GM21515 (cell line): Measurements from ENCODE around the gene METTL27.
"Not testable (repeated sequence)": the region's sequence is repeated elsewhere in the genome, so short reads cannot be mapped to it uniquely, and the experiment has no call there.

Experiments
- ATAC-seq: cut with Tn5 transposase; IDR thresholded peaks from one replicate; pipeline ENCODE4 v1.9.1; 2021; ENCODE audit not compliant: unreplicated experiment

Gene METTL27

GRCh38 chr7:73839743-73840714, 2.3 kb downstream of the METTL27 start:
- no peak for ATAC-seq

DNA sequence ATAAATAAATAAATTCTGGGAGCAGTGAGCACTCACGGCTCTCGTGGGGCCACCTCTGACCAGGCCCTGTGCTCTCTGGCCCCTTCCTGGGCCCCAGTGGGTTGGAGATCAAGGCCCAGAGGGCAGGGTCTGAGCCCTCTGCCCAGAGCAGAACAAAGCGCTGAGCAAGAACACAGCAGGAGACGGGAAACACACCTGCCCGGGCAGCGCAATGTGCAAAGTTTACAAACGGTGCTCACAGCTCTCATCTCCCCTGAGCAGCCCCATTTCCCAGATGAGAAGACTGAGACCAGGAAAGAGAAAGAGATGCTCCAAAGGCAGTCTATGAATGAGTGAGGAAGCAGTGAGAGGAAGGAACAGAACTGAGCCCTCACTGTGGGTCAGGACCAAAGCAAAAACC, 3.0 kb downstream of the METTL27 start:
- no peak for ATAC-seq

- ATAC-seq = no peak
These were observed 3.7 kb downstream of the METTL27 start for GRCh38 chr7:73838642-73839041.

DNA sequence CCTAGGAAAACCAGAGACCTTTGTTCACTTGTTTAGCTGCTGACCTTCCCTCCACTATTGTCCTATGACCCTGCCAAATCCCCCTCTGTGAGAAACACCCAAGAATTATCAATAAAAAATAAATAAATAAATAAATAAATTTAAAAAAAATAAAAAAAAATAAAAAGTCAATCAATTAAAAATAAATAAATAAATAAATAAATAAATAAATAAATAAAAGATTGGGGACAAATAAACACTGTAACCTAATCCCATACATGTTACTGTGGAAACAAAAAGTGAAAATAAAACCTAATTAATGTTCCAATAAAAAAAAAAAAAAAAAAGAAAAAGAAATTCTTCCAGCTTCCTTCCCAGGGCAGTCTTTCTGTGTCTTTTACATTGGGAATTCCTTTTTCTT, 5.1 kb downstream of the METTL27 start:
- not testable (repeated sequence) for ATAC-seq

- no peak for ATAC-seq
These were observed 7.6 kb downstream of the METTL27 start for GRCh38 chr7:73834626-73835191.

GRCh38 chr7:73833251-73833919, 8.9 kb downstream of the METTL27 start:
- ATAC-seq = no peak

DNA sequence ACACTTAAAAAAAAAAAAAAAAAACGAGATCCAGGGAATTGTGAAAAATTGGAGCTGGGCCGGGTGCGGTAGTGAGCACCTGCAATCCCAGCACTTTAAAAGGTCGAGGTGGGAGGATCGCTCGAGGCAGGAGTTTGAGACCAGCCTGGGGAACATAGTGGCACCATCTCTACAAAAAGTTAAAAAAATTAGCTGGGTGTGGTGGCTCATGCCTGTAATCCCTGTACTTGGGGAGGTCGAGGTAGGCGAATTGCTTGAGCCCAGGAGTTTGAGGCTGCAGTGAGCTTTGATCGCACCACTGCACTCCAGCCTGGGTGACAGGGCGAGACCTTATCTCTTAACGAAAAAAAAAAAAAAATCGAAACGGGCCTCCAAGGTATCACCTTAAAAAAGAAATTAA, 9.5 kb downstream of the METTL27 start:
- ATAC-seq = no peak

- ATAC-seq = no peak
These were observed 10.3 kb downstream of the METTL27 start for GRCh38 chr7:73831834-73832651.

- no peak for ATAC-seq
These were observed 10.8 kb downstream of the METTL27 start for GRCh38 chr7:73831584-73831833.

- ATAC-seq = no peak
These were observed 11.4 kb downstream of the METTL27 start, which contains the start of gene CLDN4 for GRCh38 chr7:73830681-73831583. Gene CLDN4, plus strand, starts transcription at chr7:73830996. Its CDS starts 206 bp downstream, at chr7:73831202.

GRCh38 chr7:73829921-73830680, 12.2 kb downstream of the METTL27 start:
- ATAC-seq = no peak

- no peak for ATAC-seq
These were observed 12.8 kb downstream of the METTL27 start for GRCh38 chr7:73829505-73829904.

- no peak for ATAC-seq
These were observed 13.3 kb downstream of the METTL27 start for GRCh38 chr7:73828972-73829371.

GRCh38 chr7:73828107-73828803, 14.1 kb downstream of the METTL27 start:
- ATAC-seq = no peak

DNA sequence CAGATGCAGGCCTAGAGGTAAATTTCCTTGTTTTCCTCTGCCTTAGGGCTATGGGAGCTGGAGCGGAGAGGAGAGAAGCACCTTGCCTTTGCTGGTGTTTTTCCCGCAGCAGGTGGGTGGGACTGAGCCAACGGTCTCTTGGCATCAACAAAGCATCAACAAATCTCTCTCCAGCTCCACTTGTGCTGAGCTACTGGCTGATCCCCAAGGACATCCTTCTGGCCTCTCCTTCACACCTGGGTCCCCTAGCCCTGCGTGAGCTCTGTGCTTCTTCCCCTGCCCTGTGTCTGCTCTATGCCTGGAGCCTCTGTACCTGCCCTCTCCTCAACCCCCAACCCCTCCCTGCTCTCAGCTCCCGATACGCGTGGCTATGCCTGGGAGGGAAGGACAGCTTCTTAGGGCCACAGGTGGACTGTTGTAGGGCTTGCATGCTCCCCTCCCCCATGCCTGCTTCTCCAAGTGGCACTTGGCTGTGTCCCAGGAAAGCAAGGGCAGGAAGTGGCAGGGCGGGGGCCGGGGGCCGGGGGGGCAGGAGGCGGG, 14.7 kb downstream of the METTL27 start:
- ATAC-seq = no peak

DNA sequence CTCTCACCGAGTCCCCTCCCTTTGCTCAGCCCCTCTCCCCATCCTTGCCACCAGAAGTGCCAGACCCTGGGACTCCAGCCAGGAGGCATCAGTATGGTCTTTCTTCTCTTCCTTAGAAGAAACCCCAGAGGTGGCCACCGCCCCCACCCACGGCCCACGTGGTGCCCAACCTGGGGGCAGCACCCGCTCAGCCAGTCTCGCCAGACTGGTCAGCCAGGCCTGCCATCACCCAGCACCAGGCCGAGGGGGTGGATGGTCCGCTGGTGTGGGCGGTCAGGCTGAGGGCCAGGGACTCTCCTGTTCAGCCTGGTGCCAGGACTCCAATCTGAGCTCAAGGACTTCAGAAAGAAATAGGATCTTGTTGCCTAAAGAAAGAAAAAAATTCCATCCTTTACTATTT, 17.3 kb downstream of the METTL27 start:
- no peak for ATAC-seq

DNA sequence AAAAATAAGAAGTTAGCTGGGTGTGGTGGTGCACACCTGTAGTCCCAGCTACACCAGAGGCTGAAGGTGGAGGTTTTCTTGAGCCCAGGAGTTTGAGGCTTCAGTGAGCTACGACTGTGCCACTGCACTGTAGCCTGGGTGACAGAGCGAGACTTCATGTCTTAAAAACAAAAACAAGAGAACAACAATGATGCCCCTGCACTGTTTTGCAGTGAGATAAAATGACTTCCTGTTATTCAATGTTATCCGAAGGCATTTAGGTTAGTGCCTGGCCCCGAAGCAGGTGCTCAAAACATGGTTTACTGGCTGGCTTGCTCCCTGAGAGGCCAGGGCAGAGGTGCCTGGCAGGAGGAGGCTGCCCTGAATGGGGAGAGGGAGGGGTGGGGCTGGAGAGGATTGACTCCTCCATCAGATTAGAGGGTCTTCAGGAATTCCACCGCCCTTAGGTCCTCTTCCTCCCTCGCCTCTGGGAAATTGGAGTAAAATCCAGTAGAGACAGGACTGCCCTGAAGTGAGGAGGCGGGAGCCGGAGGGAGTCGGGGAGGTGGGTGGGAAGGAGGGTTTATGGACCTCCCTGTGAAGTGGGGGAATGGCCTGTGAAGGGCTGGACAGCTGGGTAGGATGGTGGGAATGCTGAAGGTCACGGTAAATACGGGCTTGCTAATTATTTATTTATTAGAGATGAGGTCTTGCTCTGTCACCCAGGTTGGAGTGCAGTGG, 18.3 kb downstream of the METTL27 start:
- no peak for ATAC-seq

GRCh38 chr7:73823257-73823656, 19.1 kb downstream of the METTL27 start:
- ATAC-seq = no peak
